ENCODE measurements around the gene PPP3CA. TPM values are rescaled to one million over a fixed set of nuclear protein-coding genes. Genes with fewer than 3 reads are reported as not detected.

Gene PPP3CA
- total and polyA plus RNA-seq, 2 of the 13 experiments (the other 11 are each of a cell fraction or from before 2014, with no cell fraction given) = 4.8 to 13.2 TPM

DNA sequence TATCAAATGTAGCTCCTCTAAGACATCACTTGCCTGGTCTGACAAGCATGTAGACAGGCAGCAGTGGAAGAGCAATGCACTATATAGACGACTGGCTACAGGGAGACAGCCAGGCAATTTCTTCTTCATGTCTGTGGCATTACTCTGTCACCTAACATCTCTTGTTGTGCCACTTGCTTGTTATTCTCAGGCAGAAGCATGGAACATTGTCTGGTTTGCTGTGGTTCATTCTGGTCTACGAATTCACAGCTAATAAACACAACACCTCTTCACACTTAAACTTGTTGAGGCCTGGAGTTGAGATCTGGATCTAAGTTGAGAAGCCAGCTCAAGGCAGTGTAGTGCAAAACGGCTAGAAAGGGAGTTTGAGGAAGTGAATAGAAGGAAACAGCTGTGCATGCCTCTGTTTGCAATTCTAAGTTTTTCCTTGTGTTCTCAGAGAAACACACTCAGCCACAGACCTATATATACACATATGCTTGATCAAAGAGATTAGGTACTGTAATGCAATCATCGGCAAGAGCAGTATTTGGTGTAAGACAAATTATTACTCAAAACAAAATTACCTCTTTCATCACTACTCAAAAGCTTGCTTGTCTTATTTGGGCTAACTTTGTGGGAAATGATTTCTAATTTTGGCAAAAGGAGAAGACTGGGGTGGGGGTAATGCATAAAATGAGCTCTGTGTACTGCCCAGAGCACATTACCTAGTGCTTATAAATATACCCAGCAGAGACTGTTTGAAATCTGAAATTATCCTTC, 243.8 kb downstream of the PPP3CA start:
- Histone ChIP-seq H3K4me2 (ENCODE audit: low read depth, low read length) (no peak overlapping the region), H3K79me2 (ENCODE audit: insufficient read depth, low read length) (no peaks in the 10 kb centered on the region), H3K27me3 (ENCODE audit: control insufficient read depth in 1 of 2, insufficient read depth in 2 of 2, low read length in 2 of 2) (no peaks in the 10 kb centered on the region), H3K4me3 (replicated peaks in 1 of 3; ENCODE audit: insufficient read depth in 1 of 3, low read depth in 2 of 3, low read length in 3 of 3) (no peak overlapping the region), H3K9me3 (ENCODE audit: low read length) (no peaks in the 10 kb centered on the region), H4K20me1 (ENCODE audit: insufficient read depth, low read length) (no peaks in the 10 kb centered on the region), H3K27ac (ENCODE audit: extremely low read length, insufficient read depth, low read length) (no peak overlapping the region), H3K4me1 (ENCODE audit: insufficient read depth, low read length) (no peaks in the 10 kb centered on the region), H2AFZ (ENCODE audit: low read length) (no peak overlapping the region), H3K9ac (ENCODE audit: insufficient read depth, low read depth, low read length) (no peak overlapping the region), H3K36me3 (replicated peaks in 1 of 2; ENCODE audit: control insufficient read depth in 1 of 2, insufficient read depth in 2 of 2, low read length in 2 of 2) (0 out of 5 replicates have a peak, but pooled peaks cover 0 to 3% of the 10 kb centered on the region in 2 experiments)
- ATAC-seq (no peak), FAIRE-seq (no peak), DNase-seq (ENCODE audit: low spot score) (no peak)
- in situ Hi-C loops (cut with HindIII; ENCODE audit: extremely low pct_ligation_motif_present, low pct_unique_long_range_greater_than_20kb) (no loop called here), intact Hi-C loops (cut with micrococcal nuclease; ENCODE audit: unreplicated experiment) (no loop called here)
- CTCF ChIA-PET (ENCODE audit: low intra/inter-chr PET ratio, low total read pairs) = no interaction called here
- POLR2A ChIA-PET = no interaction called here
- BruUV-seq (replicated peaks) = no TSS peak
- 89% methylated on average over 4 of the region's 4 CpGs for WGBS (ENCODE audit: low lambda C conversion rate)
- TF ChIP-seq XRCC5 (optimal IDR thresholded peaks at IDR 0.05; ENCODE audit: low read length) = no peak
- no peak for TF ChIP-seq IKZF1 (IDR thresholded peaks at IDR 0.05)
- no peak for TF ChIP-seq SETDB1 (CRISPR knock-in tag; IDR thresholded peaks at IDR 0.05; ENCODE audit: borderline replicate concordance)
- no peak for TF ChIP-seq ZNF672 (CRISPR knock-in tag; IDR thresholded peaks at IDR 0.05)
- TF ChIP-seq, protein P1, sequence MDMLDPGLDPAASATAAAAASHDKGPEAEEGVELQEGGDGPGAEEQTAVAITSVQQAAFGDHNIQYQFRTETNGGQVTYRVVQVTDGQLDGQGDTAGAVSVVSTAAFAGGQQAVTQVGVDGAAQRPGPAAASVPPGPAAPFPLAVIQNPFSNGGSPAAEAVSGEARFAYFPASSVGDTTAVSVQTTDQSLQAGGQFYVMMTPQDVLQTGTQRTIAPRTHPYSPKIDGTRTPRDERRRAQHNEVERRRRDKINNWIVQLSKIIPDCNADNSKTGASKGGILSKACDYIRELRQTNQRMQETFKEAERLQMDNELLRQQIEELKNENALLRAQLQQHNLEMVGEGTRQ (IDR thresholded peaks at IDR 0.05; ENCODE audit: low read depth, low read length) = no peak
- TF ChIP-seq, protein P1 (CRISPR knock-in tag; IDR thresholded peaks at IDR 0.05; ENCODE audit: borderline replicate concordance) = no peak
- TF ChIP-seq IRF2 (CRISPR knock-in tag; IDR thresholded peaks at IDR 0.05) = no peak
- TF ChIP-seq RFX1 (IDR thresholded peaks at IDR 0.05) = no peak
- TF ChIP-seq ZNF143 (CRISPR knock-in tag; IDR thresholded peaks at IDR 0.05) = no peak
- TF ChIP-seq TEAD2 (CRISPR knock-in tag; IDR thresholded peaks at IDR 0.05) = no peak
- TF ChIP-seq RAD21 (CRISPR knock-in tag; IDR thresholded peaks at IDR 0.05) = no peak
- TF ChIP-seq ZNF501 (CRISPR knock-in tag; IDR thresholded peaks at IDR 0.05) = no peak
- TF ChIP-seq, protein P2, sequence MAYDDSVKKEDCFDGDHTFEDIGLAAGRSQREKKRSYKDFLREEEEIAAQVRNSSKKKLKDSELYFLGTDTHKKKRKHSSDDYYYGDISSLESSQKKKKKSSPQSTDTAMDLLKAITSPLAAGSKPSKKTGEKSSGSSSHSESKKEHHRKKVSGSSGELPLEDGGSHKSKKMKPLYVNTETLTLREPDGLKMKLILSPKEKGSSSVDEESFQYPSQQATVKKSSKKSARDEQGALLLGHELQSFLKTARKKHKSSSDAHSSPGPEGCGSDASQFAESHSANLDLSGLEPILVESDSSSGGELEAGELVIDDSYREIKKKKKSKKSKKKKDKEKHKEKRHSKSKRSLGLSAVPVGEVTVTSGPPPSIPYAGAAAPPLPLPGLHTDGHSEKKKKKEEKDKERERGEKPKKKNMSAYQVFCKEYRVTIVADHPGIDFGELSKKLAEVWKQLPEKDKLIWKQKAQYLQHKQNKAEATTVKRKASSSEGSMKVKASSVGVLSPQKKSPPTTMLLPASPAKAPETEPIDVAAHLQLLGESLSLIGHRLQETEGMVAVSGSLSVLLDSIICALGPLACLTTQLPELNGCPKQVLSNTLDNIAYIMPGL (CRISPR knock-in tag; IDR thresholded peaks at IDR 0.05; ENCODE audit: borderline replicate concordance in 1 of 2, low read depth in 1 of 2) = no peak
- TF ChIP-seq CENPX (CRISPR knock-in tag; IDR thresholded peaks at IDR 0.05) = no peak
- no peak for TF ChIP-seq KLF11 (CRISPR knock-in tag; IDR thresholded peaks at IDR 0.05)
- no peak for TF ChIP-seq ZNF644 (CRISPR knock-in tag; IDR thresholded peaks at IDR 0.05; ENCODE audit: low read depth)
- TF ChIP-seq, protein P3, sequence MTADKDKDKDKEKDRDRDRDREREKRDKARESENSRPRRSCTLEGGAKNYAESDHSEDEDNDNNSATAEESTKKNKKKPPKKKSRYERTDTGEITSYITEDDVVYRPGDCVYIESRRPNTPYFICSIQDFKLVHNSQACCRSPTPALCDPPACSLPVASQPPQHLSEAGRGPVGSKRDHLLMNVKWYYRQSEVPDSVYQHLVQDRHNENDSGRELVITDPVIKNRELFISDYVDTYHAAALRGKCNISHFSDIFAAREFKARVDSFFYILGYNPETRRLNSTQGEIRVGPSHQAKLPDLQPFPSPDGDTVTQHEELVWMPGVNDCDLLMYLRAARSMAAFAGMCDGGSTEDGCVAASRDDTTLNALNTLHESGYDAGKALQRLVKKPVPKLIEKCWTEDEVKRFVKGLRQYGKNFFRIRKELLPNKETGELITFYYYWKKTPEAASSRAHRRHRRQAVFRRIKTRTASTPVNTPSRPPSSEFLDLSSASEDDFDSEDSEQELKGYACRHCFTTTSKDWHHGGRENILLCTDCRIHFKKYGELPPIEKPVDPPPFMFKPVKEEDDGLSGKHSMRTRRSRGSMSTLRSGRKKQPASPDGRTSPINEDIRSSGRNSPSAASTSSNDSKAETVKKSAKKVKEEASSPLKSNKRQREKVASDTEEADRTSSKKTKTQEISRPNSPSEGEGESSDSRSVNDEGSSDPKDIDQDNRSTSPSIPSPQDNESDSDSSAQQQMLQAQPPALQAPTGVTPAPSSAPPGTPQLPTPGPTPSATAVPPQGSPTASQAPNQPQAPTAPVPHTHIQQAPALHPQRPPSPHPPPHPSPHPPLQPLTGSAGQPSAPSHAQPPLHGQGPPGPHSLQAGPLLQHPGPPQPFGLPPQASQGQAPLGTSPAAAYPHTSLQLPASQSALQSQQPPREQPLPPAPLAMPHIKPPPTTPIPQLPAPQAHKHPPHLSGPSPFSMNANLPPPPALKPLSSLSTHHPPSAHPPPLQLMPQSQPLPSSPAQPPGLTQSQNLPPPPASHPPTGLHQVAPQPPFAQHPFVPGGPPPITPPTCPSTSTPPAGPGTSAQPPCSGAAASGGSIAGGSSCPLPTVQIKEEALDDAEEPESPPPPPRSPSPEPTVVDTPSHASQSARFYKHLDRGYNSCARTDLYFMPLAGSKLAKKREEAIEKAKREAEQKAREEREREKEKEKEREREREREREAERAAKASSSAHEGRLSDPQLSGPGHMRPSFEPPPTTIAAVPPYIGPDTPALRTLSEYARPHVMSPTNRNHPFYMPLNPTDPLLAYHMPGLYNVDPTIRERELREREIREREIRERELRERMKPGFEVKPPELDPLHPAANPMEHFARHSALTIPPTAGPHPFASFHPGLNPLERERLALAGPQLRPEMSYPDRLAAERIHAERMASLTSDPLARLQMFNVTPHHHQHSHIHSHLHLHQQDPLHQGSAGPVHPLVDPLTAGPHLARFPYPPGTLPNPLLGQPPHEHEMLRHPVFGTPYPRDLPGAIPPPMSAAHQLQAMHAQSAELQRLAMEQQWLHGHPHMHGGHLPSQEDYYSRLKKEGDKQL (CRISPR knock-in tag; IDR thresholded peaks at IDR 0.05; ENCODE audit: low read depth) = no peak
